ENCODE results near the gene EPAS1. TPM values are rescaled to one million over a fixed set of nuclear protein-coding genes. Genes with fewer than 3 reads are reported as not detected.
A peak's percentile ranks its signal among the peaks of the same experiment; 100 is the strongest.

EPAS1 gene
- polyA plus RNA-seq, 2 of the 4 experiments (the other 2 are of a cell fraction): 128 to 143 TPM

DNA sequence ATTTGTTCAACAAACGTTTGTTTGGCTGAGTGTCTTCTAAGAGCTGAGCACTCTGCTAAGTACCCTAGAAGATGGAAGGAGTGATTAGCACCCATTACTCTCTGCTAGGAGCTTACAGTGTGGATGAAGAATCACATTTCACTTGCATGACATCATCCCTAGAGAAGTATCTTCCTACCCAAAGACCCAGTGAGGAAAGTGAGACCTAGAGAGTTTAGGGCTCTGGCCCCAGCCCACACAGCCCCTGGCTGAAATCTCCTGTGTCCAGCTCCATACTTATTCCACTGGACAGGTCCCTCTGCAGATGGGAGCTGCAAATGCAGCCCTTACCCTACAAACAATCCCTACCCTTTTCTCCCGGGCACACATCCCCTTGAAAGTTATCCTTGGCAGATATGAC lies 26.8 kb upstream of the EPAS1 start:
- WGBS (ENCODE audit: missing lambda C conversion rate): 47% methylated on average over 2 of the region's 2 CpGs
- FAIRE-seq: no peak
- no peak; a peak in 1 of 6 replicates for ATAC-seq
- Histone ChIP-seq H3K27ac (peak overlapping the region in 1 of 2 experiments; percentile 16; a peak in 1 of 6 replicates), H3K4me2 (no peak overlapping the region), H3K9me3 (no peaks in the 10 kb centered on the region), H3K4me3 (no peak overlapping the region), H3K4me1 (peaks cover 22% of the 10 kb centered on the region)
- CTCF ChIA-PET: interaction anchor here (0.5 to 1.5 kb wide), 3 partner anchors 9 to 328 kb away, joined by 3 to 4 read pairs (median 3); no protein-coding TSS in a partner anchor
- POLR2A ChIA-PET: no interaction called here
- TF ChIP-seq MAFK (IDR thresholded peaks at IDR 0.05; ENCODE audit: partially characterized antibody): no peak
- TF ChIP-seq TFCP2L1 (CRISPR knock-in tag; IDR thresholded peaks at IDR 0.05): no peak
- no peak for DNase-seq (ENCODE audit: low read depth in 1 of 2, low spot score in 1 of 2)

DNA sequence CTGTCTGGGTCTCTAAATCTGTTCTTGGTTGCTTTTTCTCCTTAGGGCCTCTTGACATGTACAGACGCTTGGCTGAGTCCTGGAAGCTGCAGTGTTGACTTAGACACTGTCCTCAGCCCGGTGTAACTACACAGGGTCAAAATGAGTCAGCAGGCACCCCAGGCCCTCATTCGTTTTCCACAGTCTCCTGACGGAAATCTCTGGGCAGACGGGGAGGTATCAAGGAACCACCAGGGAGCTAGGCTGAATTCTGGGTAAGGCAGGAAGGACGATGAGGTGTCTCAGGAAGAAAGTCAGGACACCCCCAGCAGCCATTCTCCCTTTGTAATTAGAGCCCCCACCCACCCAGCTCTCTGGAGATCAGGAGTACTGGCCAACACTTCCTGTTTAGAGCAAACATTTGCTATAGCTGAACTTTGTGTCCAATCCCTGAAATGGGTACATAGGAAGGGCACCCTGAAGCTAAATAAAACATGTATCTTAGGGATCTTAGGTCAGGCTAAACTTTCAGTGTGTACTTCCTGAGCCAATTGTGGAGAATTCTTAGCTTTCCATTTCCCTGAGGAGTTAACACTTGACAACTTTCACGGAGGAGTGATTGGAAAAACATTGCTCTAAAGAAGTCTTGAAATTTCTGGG lies 23.9 kb upstream of the EPAS1 start:
- no peaks in the 10 kb centered on the region for H3K9me3 ChIP-seq
- WGBS (ENCODE audit: missing lambda C conversion rate): 68% methylated on average over 7 of the region's 7 CpGs
- ATAC-seq (no peak), FAIRE-seq (no peak), DNase-seq (ENCODE audit: low read depth in 1 of 2, low spot score in 1 of 2) (no peak)
- TF ChIP-seq EHMT2 (IDR thresholded peaks at IDR 0.05; ENCODE audit: low read depth) (no peak), CEBPB (IDR thresholded peaks at IDR 0.05) (no peak), NPAS2 (CRISPR knock-in tag; IDR thresholded peaks at IDR 0.05; ENCODE audit: borderline replicate concordance) (no peak), HOXA7 (CRISPR knock-in tag; IDR thresholded peaks at IDR 0.05) (no peak), EHF (CRISPR knock-in tag; IDR thresholded peaks at IDR 0.05) (no peak), ZFP36 (IDR thresholded peaks at IDR 0.05; ENCODE audit: borderline replicate concordance, partially characterized antibody) (no peak), EP300 (IDR thresholded peaks at IDR 0.05) (no peak), TFCP2L1 (CRISPR knock-in tag; IDR thresholded peaks at IDR 0.05) (no peak), NR3C1 (IDR thresholded peaks at IDR 0.05) (no peak), JUNB (IDR thresholded peaks at IDR 0.05) (no peak), HDAC2 (IDR thresholded peaks at IDR 0.05) (no peak), TP53 (CRISPR knock-in tag; IDR thresholded peaks at IDR 0.05) (no peak), RNF2 (IDR thresholded peaks at IDR 0.05; ENCODE audit: borderline replicate concordance, low read depth) (no peak), KDM1A (IDR thresholded peaks at IDR 0.05; ENCODE audit: low read depth) (no peak), MAFK (IDR thresholded peaks at IDR 0.05; ENCODE audit: partially characterized antibody) (no peak), HOXB13 (CRISPR knock-in tag; IDR thresholded peaks at IDR 0.05; ENCODE audit: low read depth) (no peak), RARB (CRISPR knock-in tag; IDR thresholded peaks at IDR 0.05) (no peak)
- TF ChIP-seq, protein P1, sequence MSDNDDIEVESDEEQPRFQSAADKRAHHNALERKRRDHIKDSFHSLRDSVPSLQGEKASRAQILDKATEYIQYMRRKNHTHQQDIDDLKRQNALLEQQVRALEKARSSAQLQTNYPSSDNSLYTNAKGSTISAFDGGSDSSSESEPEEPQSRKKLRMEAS (IDR thresholded peaks at IDR 0.05): no peak
- TF ChIP-seq, protein P2, sequence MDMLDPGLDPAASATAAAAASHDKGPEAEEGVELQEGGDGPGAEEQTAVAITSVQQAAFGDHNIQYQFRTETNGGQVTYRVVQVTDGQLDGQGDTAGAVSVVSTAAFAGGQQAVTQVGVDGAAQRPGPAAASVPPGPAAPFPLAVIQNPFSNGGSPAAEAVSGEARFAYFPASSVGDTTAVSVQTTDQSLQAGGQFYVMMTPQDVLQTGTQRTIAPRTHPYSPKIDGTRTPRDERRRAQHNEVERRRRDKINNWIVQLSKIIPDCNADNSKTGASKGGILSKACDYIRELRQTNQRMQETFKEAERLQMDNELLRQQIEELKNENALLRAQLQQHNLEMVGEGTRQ (IDR thresholded peaks at IDR 0.05): no peak
- peak overlapping the region; percentile 12; the same call in 1 of the 3 replicates for H3K4me2 ChIP-seq
- H3K4me1 ChIP-seq: peaks cover 32% of the 10 kb centered on the region
- CTCF ChIA-PET: interaction anchor here (0.9 to 2.4 kb wide), 4 partner anchors 12 to 90 kb away, joined by 4 to 7 read pairs (median 5); no protein-coding TSS in a partner anchor
- H3K4me3 ChIP-seq: no peak overlapping the region
- peak overlapping the region; percentile 6 to 46; a peak in 3 of 6 replicates for H3K27ac ChIP-seq
- POLR2A ChIA-PET: no interaction called here

DNA sequence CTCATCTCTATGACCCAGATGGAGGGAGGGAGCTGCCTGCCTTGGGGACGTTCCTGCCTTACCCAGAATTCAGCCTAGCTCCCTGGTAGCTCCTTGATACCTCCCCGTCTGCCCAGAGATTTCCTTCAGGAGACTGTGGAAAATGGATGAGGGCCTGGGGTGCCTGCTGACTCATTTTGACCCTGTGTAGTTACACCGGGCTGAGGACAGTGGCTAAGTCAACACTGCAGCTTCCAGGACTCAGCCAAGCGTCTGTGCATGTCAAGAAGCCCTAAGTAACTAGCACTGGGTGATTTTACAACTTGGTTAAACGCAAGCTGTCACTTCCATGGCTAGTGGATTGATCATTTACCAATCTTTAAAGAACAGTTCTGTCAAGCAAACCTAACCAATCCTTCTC lies 23.3 kb upstream of the EPAS1 start:
- Histone ChIP-seq H3K27ac (peak overlapping the region in 1 of 2 experiments; percentile 46; a peak in 3 of 6 replicates), H3K9me3 (no peaks in the 10 kb centered on the region), H3K4me2 (peak overlapping the region; percentile 12; the same call in 1 of the 3 replicates), H3K4me3 (no peak overlapping the region), H3K4me1 (peaks cover 32% of the 10 kb centered on the region)
- ATAC-seq (no peak), DNase-seq (ENCODE audit: low read depth in 1 of 2, low spot score in 1 of 2) (peak in 1 of 2 experiments; percentile 22), FAIRE-seq (no peak)
- TF ChIP-seq GATA3 (IDR thresholded peaks at IDR 0.05; ENCODE audit: borderline replicate concordance) (no peak), NPAS2 (CRISPR knock-in tag; IDR thresholded peaks at IDR 0.05; ENCODE audit: borderline replicate concordance) (no peak), TP53 (CRISPR knock-in tag; IDR thresholded peaks at IDR 0.05) (no peak), RARB (CRISPR knock-in tag; IDR thresholded peaks at IDR 0.05) (no peak), MAZ (IDR thresholded peaks at IDR 0.05; ENCODE audit: borderline replicate concordance, low read depth, low read length) (no peak), TFCP2L1 (CRISPR knock-in tag; IDR thresholded peaks at IDR 0.05) (no peak), HOXB5 (CRISPR knock-in tag; IDR thresholded peaks at IDR 0.05) (no peak), JUNB (IDR thresholded peaks at IDR 0.05) (no peak), HOXA7 (CRISPR knock-in tag; IDR thresholded peaks at IDR 0.05) (no peak), KDM5A (IDR thresholded peaks at IDR 0.05) (no peak)
- TF ChIP-seq, protein P3, sequence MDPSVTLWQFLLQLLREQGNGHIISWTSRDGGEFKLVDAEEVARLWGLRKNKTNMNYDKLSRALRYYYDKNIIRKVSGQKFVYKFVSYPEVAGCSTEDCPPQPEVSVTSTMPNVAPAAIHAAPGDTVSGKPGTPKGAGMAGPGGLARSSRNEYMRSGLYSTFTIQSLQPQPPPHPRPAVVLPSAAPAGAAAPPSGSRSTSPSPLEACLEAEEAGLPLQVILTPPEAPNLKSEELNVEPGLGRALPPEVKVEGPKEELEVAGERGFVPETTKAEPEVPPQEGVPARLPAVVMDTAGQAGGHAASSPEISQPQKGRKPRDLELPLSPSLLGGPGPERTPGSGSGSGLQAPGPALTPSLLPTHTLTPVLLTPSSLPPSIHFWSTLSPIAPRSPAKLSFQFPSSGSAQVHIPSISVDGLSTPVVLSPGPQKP (IDR thresholded peaks at IDR 0.05; ENCODE audit: low read depth, low read length): no peak
- TF ChIP-seq, protein P4, sequence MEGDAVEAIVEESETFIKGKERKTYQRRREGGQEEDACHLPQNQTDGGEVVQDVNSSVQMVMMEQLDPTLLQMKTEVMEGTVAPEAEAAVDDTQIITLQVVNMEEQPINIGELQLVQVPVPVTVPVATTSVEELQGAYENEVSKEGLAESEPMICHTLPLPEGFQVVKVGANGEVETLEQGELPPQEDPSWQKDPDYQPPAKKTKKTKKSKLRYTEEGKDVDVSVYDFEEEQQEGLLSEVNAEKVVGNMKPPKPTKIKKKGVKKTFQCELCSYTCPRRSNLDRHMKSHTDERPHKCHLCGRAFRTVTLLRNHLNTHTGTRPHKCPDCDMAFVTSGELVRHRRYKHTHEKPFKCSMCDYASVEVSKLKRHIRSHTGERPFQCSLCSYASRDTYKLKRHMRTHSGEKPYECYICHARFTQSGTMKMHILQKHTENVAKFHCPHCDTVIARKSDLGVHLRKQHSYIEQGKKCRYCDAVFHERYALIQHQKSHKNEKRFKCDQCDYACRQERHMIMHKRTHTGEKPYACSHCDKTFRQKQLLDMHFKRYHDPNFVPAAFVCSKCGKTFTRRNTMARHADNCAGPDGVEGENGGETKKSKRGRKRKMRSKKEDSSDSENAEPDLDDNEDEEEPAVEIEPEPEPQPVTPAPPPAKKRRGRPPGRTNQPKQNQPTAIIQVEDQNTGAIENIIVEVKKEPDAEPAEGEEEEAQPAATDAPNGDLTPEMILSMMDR (IDR thresholded peaks at IDR 0.05): no peak
- TF ChIP-seq, protein P1 (IDR thresholded peaks at IDR 0.05): no peak
- ChIA-PET POLR2A (no interaction called here), CTCF (interaction anchor here (0.9 to 2.4 kb wide), 4 partner anchors 11 to 90 kb away, joined by 4 to 7 read pairs (median 5); no protein-coding TSS in a partner anchor)
- WGBS (ENCODE audit: missing lambda C conversion rate): 37% methylated on average over 5 of the region's 5 CpGs
